ENCODE measurements around the gene ST3GAL6.
"Not testable (repeated sequence)": the region's sequence is repeated elsewhere in the genome, so short reads cannot be mapped to it uniquely, and the experiment has no call there.

The ST3GAL6 gene

GRCh38 chr3:98805571-98805970 lies 42.4 kb downstream of the ST3GAL6 start:
- DNase-seq (ENCODE audit: low read depth), result no peak

GRCh38 chr3:98806521-98806920 lies 43.4 kb downstream of the ST3GAL6 start:
- DNase-seq (ENCODE audit: low read depth), result no peak

GRCh38 chr3:98807011-98807410 lies 43.9 kb downstream of the ST3GAL6 start:
- DNase-seq (ENCODE audit: low read depth), result no peak

GRCh38 chr3:98807561-98807960 lies 44.4 kb downstream of the ST3GAL6 start:
- no peak for DNase-seq (ENCODE audit: low read depth)

- no peak for DNase-seq (ENCODE audit: low read depth)
These were observed 44.9 kb downstream of the ST3GAL6 start for GRCh38 chr3:98808071-98808470.

DNA sequence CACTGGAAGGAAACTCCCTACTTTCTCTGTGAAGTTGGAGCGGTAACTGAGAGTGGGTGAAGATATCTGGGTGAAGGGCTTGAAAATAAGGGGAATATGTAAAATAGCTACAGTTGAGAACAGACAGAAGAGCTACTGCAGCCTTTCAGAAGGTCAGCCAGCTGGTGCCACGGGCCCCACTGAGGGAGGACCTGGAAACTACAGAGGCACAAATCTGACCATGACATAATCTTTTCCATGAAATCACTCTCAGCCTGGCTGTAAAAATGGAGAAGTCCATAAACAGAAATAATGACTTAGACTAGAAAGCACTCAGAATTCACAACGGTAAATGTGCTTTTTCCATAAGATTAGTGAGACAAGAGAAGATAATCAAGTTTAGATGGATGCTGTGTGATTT lies 46.4 kb downstream of the ST3GAL6 start:
- no peak for DNase-seq (ENCODE audit: low read depth)

GRCh38 chr3:98811048-98811447 lies 47.9 kb downstream of the ST3GAL6 start:
- DNase-seq (ENCODE audit: low read depth), result no peak

DNA sequence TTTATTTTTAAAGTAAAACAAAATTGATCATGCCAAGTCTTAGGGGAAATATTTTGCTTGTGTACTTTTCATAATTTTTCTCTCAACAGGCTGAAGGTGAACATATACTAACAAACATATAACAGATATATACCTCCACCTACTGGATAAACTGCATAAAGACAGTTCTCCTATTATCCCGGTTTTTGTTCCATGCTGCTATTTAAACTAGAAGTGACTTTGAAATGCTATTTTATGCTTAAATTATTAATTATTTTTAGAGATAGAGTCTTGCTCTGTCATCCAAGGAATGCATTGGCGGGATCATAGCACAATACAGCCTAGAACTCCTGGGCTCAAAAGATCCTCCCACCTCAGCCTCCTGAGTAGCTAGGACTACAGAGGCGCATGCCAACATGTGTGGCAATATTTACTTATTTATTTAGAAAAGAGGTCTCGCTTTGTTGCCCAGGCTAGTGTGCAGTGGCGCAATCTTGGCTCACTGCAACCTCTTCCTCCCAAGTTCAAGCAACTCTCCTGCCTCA lies 49.8 kb downstream of the ST3GAL6 start:
- DNase-seq (ENCODE audit: low read depth), result no peak

DNA sequence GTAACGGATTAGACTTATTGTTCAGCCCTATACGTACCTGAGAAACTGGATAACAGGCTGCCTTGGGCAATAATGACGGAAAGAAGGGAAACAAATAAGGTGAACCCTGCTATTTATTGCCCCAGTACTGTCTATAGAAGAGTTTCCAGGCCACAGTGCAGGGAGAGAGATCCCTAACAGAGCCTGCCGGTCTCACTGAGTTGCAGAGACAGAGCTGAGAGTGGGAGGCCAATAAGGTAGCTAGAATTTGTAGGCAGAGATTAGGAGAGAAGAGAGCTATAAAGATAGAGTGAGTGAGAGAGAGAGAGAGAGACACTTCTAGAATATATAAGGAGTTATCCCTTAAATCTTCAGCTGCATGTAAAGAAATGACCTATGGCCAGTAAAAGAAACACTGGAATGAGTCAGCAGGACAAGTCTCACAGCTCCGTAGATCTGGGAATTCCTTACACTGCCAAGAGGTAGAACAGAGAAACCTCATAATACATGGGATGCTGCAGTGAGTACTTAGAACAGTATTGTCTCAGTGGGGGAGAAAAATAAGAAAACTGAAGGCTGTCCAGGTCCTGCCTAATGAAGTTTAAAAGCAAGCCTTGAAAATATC lies 51.8 kb downstream of the ST3GAL6 start:
- no peak for DNase-seq (ENCODE audit: low read depth)

GRCh38 chr3:98817547-98818041 lies 54.5 kb downstream of the ST3GAL6 start:
- DNase-seq (ENCODE audit: low read depth), result no peak

GRCh38 chr3:98821063-98821462 lies 57.9 kb downstream of the ST3GAL6 start:
- no peak for DNase-seq (ENCODE audit: low read depth)

GRCh38 chr3:98823791-98824190 lies 60.7 kb downstream of the ST3GAL6 start:
- no peak for DNase-seq (ENCODE audit: low read depth)

GRCh38 chr3:98824256-98824655 lies 61.1 kb downstream of the ST3GAL6 start:
- DNase-seq (ENCODE audit: low read depth), result no peak

GRCh38 chr3:98826126-98826525 lies 63.0 kb downstream of the ST3GAL6 start:
- DNase-seq (ENCODE audit: low read depth), result no peak

GRCh38 chr3:98827221-98827920 lies 64.2 kb downstream of the ST3GAL6 start:
- DNase-seq (ENCODE audit: low read depth), result no peak

DNA sequence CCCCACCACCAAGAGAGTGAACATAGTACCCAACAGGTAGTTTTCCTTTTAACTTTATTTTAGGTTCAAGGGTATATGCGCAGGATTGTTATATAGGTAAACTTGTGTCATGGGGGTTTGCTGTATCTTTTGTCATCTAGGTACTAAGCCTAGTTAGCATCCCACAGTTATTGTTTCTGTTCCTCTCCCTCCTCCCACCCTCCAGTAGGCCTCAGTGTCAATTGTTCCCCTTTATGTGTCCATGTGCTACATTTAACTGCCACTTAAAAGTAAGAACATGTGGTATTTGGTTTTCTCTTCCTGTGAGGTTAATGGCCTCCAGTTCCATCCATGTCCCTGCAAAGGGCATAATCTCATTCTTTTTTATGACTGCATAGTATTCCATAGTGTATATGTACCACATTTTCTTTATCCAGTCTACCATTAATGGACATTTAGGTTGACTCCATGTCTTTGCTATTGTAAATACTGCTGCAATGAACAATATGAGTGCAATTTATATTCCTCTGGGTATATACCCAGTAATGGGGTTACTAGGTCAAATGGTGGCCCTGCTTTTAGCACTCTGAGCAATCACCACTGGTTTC lies 66.2 kb downstream of the ST3GAL6 start:
- DNase-seq (ENCODE audit: low read depth), result no peak

GRCh38 chr3:98831060-98831459 lies 67.9 kb downstream of the ST3GAL6 start:
- not testable (repeated sequence) for DNase-seq (ENCODE audit: low read depth)

DNA sequence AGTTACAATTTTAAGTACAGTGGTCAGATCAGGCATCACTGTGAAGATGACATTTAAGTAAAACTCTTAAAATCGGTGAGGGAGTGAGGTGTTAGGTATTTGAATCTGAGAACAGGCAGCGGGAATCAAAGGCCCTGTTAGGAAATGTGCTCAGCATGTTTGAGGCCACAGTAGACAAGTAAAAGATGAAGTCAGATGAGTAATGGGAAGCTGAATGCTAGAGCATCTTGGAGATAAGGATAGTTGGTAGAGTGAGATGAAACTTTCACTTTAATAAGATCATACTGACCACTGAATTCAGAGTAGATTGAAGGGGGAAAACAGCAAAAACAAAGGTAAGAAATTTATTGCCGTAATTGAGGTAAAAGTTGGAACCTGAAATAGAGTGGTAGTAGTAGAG lies 76.7 kb downstream of the ST3GAL6 start:
- DNase-seq (ENCODE audit: low read depth), result no peak

DNA sequence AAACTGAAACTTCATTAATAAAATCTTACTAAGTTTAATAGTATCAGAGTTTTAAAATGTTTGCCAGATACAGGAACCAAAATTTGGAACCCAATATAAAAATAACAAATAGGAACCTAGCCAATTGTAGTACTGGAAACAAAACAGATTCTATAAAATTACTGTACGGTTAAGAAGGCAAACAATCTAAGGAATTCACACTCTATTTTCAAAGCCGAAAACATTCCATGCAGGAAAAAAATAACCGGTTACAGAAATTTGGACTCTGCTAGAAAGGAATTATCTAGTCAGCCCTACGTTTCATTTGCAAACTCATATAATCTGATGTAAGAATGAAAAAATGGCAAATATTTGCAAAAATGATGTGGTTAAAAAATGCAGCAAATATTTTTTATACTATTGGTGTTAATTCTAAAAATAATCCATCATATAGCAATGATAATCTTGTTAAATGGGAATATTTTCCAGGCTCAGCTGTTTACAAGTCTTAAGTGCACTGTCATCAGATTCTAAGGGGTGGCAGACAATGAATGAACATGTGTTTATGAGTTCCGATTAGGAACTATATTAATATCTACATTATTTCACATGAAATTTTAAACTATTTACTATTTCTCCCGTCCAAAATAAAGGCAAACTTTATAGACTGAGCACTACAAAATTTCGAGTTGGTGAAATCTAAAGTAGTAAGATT lies 80.3 kb downstream of the ST3GAL6 start:
- DNase-seq (ENCODE audit: low read depth), result no peak
